HepG2 (cell line): ENCODE results near the gene ATL2. TPM values are rescaled to one million over a fixed set of nuclear protein-coding genes. Genes with fewer than 3 reads are reported as not detected.
A peak's percentile ranks its signal among the peaks of the same experiment; 100 is the strongest.

Experiments used
- BHLHE40 ChIP-seq: IDR thresholded peaks from 2 replicates; pipeline ENCODE4 v1.6.1; 2011; ENCODE audit warnings: low read length, improper control_type of control experiment
- CAMTA2 ChIP-seq: sonication (generic); formaldehyde crosslinking; IDR thresholded peaks from 2 replicates; pipeline ENCODE4 v1.4.0; 2020; ENCODE audit warnings: mild to moderate bottlenecking, missing genetic modification reagents, borderline replicate concordance
- GATAD2A ChIP-seq: IDR thresholded peaks from 2 replicates; pipeline ENCODE4 v1.6.1; 2016
- KIAA2018 ChIP-seq: sonication (generic); formaldehyde crosslinking; IDR thresholded peaks from 2 replicates; pipeline ENCODE4 v1.5.0; 2020; ENCODE audit warnings: mild to moderate bottlenecking, missing genetic modification reagents, borderline replicate concordance
- MED13 ChIP-seq: sonication (generic); formaldehyde crosslinking; IDR thresholded peaks from 2 replicates; pipeline ENCODE4 v1.5.0; 2020; ENCODE audit warnings: missing genetic modification reagents
- NCOA2 ChIP-seq: sonication (generic); formaldehyde crosslinking; IDR thresholded peaks from 2 replicates; pipeline ENCODE4 v1.8.0; 2022; ENCODE audit warnings: inconsistent platforms
- NFIB ChIP-seq: sonication (generic); formaldehyde crosslinking; IDR thresholded peaks from 2 replicates; pipeline ENCODE4 v1.9.0; 2021; ENCODE audit warnings: missing genetic modification reagents, mild to moderate bottlenecking, borderline replicate concordance
- NFIC ChIP-seq: IDR thresholded peaks from 2 replicates; pipeline ENCODE4 v1.6.1; 2012; ENCODE audit warnings: mild to moderate bottlenecking, low read length, inconsistent platforms
- RAD21 ChIP-seq: fragments of 450-650 bp; formaldehyde crosslinking; IDR thresholded peaks from 2 replicates; pipeline ENCODE4 v1.5.0; 2020; ENCODE audit warnings: mild to moderate bottlenecking
- SMC3 ChIP-seq: IDR thresholded peaks from 2 replicates; pipeline ENCODE4 v1.6.1; 2011; ENCODE audit warnings: low read length, improper control_type of control experiment
- STAG1 ChIP-seq: sonication (generic); formaldehyde crosslinking; IDR thresholded peaks from 2 replicates; pipeline ENCODE4 v1.4.0; 2020; ENCODE audit warnings: missing genetic modification reagents
- TEAD3 ChIP-seq: optimal IDR thresholded peaks from 2 replicates; pipeline ENCODE3; 2016; ENCODE audit warnings: borderline replicate concordance
- TERF1 ChIP-seq: sonication (generic); formaldehyde crosslinking; IDR thresholded peaks from 2 replicates; pipeline ENCODE4 v1.8.0; 2022; ENCODE audit warnings: mild to moderate bottlenecking, missing genetic modification reagents, moderate library complexity
- ZMYM4 ChIP-seq: sonication (generic); formaldehyde crosslinking; IDR thresholded peaks from 2 replicates; pipeline ENCODE4 v1.8.1; 2023; ENCODE audit warnings: mild to moderate bottlenecking, missing genetic modification reagents
- ZNF552 ChIP-seq: sonication (generic); formaldehyde crosslinking; IDR thresholded peaks from 2 replicates; pipeline ENCODE4 v1.9.0; 2022; ENCODE audit warnings: missing genetic modification reagents, mild to moderate bottlenecking, borderline replicate concordance
- ZUFSP ChIP-seq: sonication (generic); formaldehyde crosslinking; IDR thresholded peaks from 2 replicates; pipeline ENCODE4 v1.9.0; 2021; ENCODE audit warnings: missing genetic modification reagents, mild to moderate bottlenecking, borderline replicate concordance
- ZXDC ChIP-seq: sonication (generic); formaldehyde crosslinking; IDR thresholded peaks from 2 replicates; pipeline ENCODE4 v1.5.0; 2020; ENCODE audit warnings: mild to moderate bottlenecking, missing genetic modification reagents
- polyA plus RNA-seq, 8 experiments: library from polyadenylated mRNA; depleted of rRNA in 3 of 8; stranded (reverse) in 7 of 8; unstranded in 1 of 8; fragments of >200 nt; fragmentation: Illumina TruSeq in 4 of 8; extraction: Trizol in 4 of 8; gene quantifications; 2 replicates each; pipeline versions ENCODE4 v1.2.1 to v1.2.3, GENCODE V29; 2011 to 2016; ENCODE audit warnings: low read depth in 4 of 8, missing spikeins in 1 of 8, mixed read lengths in 1 of 8; ENCODE audit not compliant: insufficient read depth in 1 of 8
- total RNA-seq, 5 experiments: library from RNA; depleted of rRNA; stranded (reverse); fragments of >200 nt; fragmentation: Illumina TruSeq; extraction: Trizol; gene quantifications; 2 replicates each; pipeline ENCODE4 v1.2.3, GENCODE V29; 2016; ENCODE audit warnings: low read depth in 1 of 5

Gene ATL2
- total and polyA plus RNA-seq, 2 of the 13 experiments (the other 11 are each of a cell fraction or from before 2014, with no cell fraction given), result 56.5 to 119 TPM

- TF ChIP-seq STAG1 (CRISPR knock-in tag), result peak; percentile 91
- TF ChIP-seq SMC3, result peak; percentile 82
- TF ChIP-seq GATAD2A, result no peak
- TF ChIP-seq KIAA2018 (CRISPR knock-in tag), result no peak
- no peak for TF ChIP-seq ZNF552 (CRISPR knock-in tag)
- TF ChIP-seq TEAD3 (CRISPR knock-in tag), result no peak
- no peak for TF ChIP-seq CAMTA2
- TF ChIP-seq TERF1 (CRISPR knock-in tag), result no peak
- no peak for TF ChIP-seq BHLHE40
- peak; percentile 54; the same call in 1 of the 2 replicates for TF ChIP-seq NFIC
- TF ChIP-seq ZMYM4 (CRISPR knock-in tag), result no peak
- TF ChIP-seq RAD21 (CRISPR knock-in tag), result peak; percentile 83
- no peak for TF ChIP-seq NCOA2 (CRISPR knock-in tag)
- TF ChIP-seq ZXDC, result no peak
- TF ChIP-seq NFIB (CRISPR knock-in tag), result no peak
- TF ChIP-seq ZUFSP (CRISPR knock-in tag), result no peak
- TF ChIP-seq MED13, result no peak
Observed at GRCh38 chr2:38315707-38316333, 61.3 kb downstream of the ATL2 start (continued).
